Stimulated activated CD4-positive, alpha-beta T cell treated with anti-CD3 and anti-CD28 coated beads, Interleukin-15, amount 100 ng/mL, for 48 hours (primary cell): Measurements from ENCODE around the gene TPSB2.
"Not testable (repeated sequence)": the region's sequence is repeated elsewhere in the genome, so short reads cannot be mapped to it uniquely, and the experiment has no call there.

Experiments
- DNase-seq, 2 donors: peaks; one replicate each; pipeline ENCODE4 v3.0.0-alpha.2; 2020; ENCODE audit warnings: low read depth in 2 of 2

Gene TPSB2

GRCh38 chr16:1261131-1261892 lies 31.3 kb upstream of the TPSB2 start:
- no peak for DNase-seq

DNA sequence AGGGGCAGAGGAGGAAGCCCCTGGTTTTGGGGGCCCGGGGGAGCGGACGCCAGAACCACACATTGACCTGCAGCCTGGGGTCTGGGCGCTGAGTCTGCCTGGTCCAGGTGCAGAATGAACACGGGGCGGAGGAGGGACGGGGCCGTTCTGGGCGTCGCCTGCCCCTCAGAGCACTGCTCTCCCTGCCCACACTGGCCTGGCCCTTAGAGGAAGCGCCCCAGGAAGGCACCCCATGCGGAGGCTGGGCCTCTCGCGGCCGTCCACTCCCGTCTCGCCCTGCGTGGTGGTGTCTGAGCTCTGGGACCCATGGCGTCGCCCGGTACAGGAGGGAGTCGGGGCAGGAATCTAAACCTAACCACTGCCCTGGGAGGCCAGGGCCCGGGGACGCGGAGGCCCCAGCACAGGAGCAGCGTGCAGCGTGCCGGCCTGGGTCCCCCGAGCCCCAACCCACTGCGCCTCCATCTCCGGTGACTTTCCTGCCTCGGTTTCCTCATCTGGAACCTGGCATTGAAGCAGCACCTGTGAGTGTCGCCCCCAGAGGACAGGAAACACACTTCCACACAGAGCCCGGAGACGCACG lies 30.2 kb upstream of the TPSB2 start:
- DNase-seq = no peak

DNA sequence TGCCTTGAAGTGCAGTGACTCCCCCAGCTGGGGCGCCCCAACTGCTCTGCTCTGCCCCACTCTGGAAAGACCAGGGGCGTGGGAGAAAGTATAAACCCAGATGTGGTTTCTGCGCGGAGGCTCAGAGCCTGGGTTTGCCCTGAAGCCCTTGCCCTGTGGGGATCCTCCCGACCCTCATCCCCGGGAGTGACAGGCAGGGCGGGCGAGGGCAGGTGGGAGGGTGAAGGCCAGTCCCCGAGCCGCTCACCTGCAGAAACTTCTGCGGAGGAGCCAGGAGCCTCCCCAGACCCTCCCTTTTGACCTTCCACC lies 29.7 kb upstream of the TPSB2 start:
- DNase-seq = no peak

- DNase-seq = no peak
Observed at GRCh38 chr16:1258906-1259759, 29.1 kb upstream of the TPSB2 start.

- DNase-seq = no peak
Observed at GRCh38 chr16:1258225-1258600, 28.2 kb upstream of the TPSB2 start.

DNA sequence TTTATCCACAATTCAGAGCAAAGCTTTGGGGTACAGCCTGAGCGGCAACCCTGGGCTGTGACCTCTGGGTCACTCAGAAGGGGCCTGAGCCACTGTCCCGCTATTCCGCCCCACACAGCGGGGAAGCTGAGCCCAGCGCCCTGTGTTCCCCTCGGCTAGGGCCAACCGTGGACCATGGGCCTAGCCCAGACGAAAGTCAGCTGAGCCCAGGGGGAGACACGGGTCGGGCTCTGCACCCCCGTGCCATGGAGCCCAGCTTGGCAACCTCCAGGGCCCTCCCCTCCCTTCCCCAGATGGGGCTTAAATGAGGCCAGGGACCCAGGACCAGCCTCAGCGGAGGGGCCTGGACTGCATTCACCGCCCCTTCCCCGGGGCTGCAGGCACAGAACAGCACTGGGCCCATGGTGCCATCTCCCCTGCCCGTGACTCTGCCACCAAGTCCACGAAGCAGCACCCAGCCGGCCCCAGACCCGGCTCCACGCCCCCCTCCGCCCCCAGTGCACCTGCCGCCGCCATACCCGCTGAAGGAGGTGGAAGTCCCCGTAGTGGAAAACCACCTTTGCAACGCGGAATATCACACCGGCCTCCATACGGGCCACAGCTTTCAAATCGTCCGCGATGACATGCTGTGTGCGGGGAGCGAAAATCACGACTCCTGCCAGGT lies 27.7 kb upstream of the TPSB2 start:
- no peak for DNase-seq

DNA sequence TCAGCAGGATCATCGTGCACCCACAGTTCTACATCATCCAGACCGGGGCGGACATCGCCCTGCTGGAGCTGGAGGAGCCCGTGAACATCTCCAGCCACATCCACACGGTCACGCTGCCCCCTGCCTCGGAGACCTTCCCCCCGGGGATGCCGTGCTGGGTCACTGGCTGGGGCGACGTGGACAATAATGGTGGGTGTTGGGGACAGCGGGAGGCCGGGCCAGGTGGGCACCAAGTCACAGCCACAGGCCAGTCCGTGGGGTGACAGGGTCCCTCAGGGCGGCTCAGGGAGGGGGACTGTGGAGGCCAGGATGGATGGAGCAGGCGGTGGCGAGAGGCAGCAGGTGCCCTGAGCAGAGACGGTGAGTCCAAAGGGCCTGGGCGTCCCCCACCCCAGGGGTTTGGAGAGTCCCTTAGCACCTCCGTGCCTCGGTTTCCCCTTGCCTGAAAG lies 26.9 kb upstream of the TPSB2 start:
- DNase-seq = no peak

GRCh38 chr16:1256296-1256873 lies 26.4 kb upstream of the TPSB2 start:
- not testable (repeated sequence) for DNase-seq

DNA sequence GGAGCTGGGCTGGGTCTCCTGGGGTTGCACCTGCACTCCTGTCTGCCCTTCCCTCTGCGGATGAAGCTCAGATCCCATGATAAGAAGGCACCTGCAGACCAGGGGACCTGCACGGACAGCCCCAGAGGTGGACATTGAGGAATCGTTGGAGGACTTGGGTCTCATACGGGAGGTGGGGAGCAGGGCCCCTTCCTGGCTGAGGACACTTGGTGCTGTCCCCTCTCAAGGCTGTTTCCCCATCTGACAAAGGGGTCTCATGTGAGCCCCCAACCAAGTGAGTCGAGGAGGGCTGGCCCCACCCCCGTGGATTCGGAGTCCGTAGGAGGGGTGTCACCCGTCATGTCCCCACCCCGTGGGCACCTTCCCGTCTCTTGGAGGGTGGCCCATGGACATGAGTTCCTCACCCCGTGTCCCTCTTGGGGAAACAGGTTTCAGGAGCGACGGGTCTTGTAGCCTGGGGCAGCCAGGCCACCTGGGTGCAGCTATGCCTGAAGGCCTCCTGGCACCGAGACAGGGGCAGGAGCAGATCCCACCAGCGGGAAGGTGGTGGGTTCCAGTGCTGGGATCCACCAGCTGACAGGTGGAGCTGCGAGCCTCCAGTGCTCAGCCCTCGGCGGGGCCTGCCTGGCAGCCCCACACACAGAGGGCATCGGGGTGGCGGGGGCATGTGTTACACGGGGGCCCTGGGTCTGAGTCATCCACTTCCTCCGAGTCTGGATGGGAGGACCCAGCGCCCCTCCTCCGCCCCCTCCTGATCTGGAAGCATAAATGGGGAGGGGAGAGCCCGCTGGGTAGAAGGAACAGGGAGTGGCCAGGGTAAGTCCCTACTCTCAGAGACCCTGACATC lies 25.5 kb upstream of the TPSB2 start, which contains the start of gene TPSD1:
Gene TPSD1 (plus strand): TSS at position 794 of the 847 bp plus-strand sequence. CDS start 212 bp downstream, outside the sequence.
- DNase-seq = not testable (repeated sequence)

GRCh38 chr16:1254821-1255220 lies 24.8 kb upstream of the TPSB2 start:
- DNase-seq = not testable (repeated sequence)

DNA sequence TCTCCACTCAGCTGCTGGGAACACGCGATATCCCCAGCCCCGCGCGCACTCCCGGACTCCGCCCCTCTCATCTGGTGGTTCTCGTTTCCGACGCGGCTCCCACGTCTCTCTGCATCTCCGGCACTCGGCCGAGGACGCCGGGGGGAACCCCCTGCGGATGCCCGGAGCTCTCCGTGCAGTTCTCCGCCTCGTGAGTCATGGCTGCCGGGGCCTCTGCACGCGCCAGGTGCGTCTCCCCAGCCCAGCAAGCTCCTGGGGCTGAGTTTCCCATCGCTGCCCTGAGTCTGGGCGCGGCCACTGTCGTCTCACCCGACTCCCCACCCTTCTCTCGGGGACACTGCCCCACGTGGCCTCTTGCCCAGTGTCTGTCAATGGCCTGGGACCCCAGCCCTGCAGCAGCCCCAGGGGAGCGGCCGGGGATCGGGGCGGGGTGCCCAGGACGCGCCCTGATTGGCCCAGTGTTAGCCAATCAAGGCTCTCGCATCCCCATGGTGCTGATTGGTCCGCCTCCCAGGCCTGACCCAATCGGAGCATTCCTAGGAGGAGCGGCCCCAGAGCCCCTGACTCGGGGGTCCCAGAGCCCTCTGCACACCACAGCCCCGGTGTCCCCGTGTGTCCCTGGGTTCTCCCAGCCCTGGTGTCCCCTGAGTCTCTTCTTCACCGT lies 23.8 kb upstream of the TPSB2 start:
- not testable (repeated sequence) for DNase-seq

GRCh38 chr16:1249031-1249755 lies 19.2 kb upstream of the TPSB2 start:
- DNase-seq = not testable (repeated sequence)

GRCh38 chr16:1247903-1248537 lies 18.0 kb upstream of the TPSB2 start:
- not testable (repeated sequence) for DNase-seq

- DNase-seq = no peak
Observed at GRCh38 chr16:1245452-1246020, 15.6 kb upstream of the TPSB2 start.

GRCh38 chr16:1244881-1245280 lies 14.9 kb upstream of the TPSB2 start:
- DNase-seq = no peak

GRCh38 chr16:1243907-1244850 lies 14.2 kb upstream of the TPSB2 start:
- DNase-seq = not testable (repeated sequence)

GRCh38 chr16:1243363-1243762 lies 13.4 kb upstream of the TPSB2 start:
- not testable (repeated sequence) for DNase-seq
